Sigmoid colon (tissue), 7 donors: ENCODE measurements around the gene HARS1. TPM values are rescaled to one million over a fixed set of nuclear protein-coding genes. Genes with fewer than 3 reads are reported as not detected.

Experiments
- DNase-seq: peaks from one replicate; pipeline ENCODE4 v3.0.0-alpha.2; 2019
- H3K27ac ChIP-seq, 4 donors: fragments of 200-600 bp; sonication (generic); one replicate each; pipeline ENCODE4 v1.5.1; 2016 to 2019; ENCODE audit warnings: mild to moderate bottlenecking in 1 of 4
- H3K27me3 ChIP-seq, 3 donors: fragments of 200-600 bp; sonication (generic); one replicate each; pipeline ENCODE4 v1.5.1; 2019; ENCODE audit warnings: mild to moderate bottlenecking in 1 of 3
- H3K36me3 ChIP-seq, 4 donors: fragments of 200-600 bp; sonication (generic); one replicate each; pipeline ENCODE4 v1.5.1; 2016 to 2019
- H3K4me1 ChIP-seq, 4 donors: fragments of 200-600 bp; sonication (generic); one replicate each; pipeline ENCODE4 v1.5.1; 2017 to 2019
- H3K4me3 ChIP-seq, 4 donors: fragments of 200-600 bp; sonication (generic); one replicate each; pipeline ENCODE4 v1.5.1; 2017 to 2019; ENCODE audit warnings: mild to moderate bottlenecking in 2 of 4, moderate library complexity in 1 of 4
- H3K9me3 ChIP-seq, 4 donors: fragments of 200-600 bp in 3 of 4; sonication (generic) in 3 of 4; one replicate each; pipeline versions ENCODE4 v1.5.1 to v1.6.1; 2013 to 2019
- EP300 ChIP-seq, 4 donors: sonication (generic); formaldehyde crosslinking; IDR thresholded peaks; one replicate each; pipeline ENCODE4 v1.6.1; 2017; ENCODE audit warnings: antibody characterized with exemption in 4 of 4
- POLR2A ChIP-seq, 2 donors: fragments of 450-650 bp; IDR thresholded peaks; one replicate each; pipeline ENCODE4 v1.6.1; 2016; ENCODE audit warnings: antibody characterized with exemption in 2 of 2, mild to moderate bottlenecking in 2 of 2, moderate library complexity in 2 of 2
- POLR2AphosphoS5 ChIP-seq, 4 donors: sonication (generic); formaldehyde crosslinking; IDR thresholded peaks; one replicate each; pipeline ENCODE4 v1.6.1; 2017; ENCODE audit warnings: antibody characterized with exemption in 4 of 4
- WGBS, 2 donors: extraction: QIAGEN DNeasy Blood & Tissue Kit; methylation state at CpG; one replicate each; pipeline ENCODE4 v1.1.7; 2013; 5-methylcytosine and 5-hydroxymethylcytosine counted together
- intact Hi-C: fragments of 100-400 bp; cut with DNase I; formaldehyde crosslinking; loops from one replicate; pipeline ENCODE4 v1.15.1; 2023
- polyA plus RNA-seq, 3 donors: library from polyadenylated mRNA; stranded (reverse); fragments of 200-250 nt; gene quantifications; one replicate each; pipeline ENCODE4 v1.2.3, GENCODE V29; 2013
- total RNA-seq, 4 donors: library from RNA; depleted of rRNA; stranded (reverse); fragments of >200 nt; gene quantifications; one replicate each; pipeline ENCODE4 v1.1.0, GENCODE V29; 2016
- TF ChIP-seq, protein P1 (sequence below), 4 experiments: fragments of 450-650 bp in 3 of 4; fragments of 200-600 bp in 1 of 4; IDR thresholded peaks; one replicate each; pipeline ENCODE4 v1.5.1; 2016 to 2019; ENCODE audit warnings: antibody characterized with exemption in 4 of 4, mild to moderate bottlenecking in 3 of 4, moderate library complexity in 2 of 4
- donor health status: healthy with polysubstance abuse.
- donor health status: Bipolar disorder and iron deficiency.
- donor health status: healthy.

HARS1 gene, protein sequence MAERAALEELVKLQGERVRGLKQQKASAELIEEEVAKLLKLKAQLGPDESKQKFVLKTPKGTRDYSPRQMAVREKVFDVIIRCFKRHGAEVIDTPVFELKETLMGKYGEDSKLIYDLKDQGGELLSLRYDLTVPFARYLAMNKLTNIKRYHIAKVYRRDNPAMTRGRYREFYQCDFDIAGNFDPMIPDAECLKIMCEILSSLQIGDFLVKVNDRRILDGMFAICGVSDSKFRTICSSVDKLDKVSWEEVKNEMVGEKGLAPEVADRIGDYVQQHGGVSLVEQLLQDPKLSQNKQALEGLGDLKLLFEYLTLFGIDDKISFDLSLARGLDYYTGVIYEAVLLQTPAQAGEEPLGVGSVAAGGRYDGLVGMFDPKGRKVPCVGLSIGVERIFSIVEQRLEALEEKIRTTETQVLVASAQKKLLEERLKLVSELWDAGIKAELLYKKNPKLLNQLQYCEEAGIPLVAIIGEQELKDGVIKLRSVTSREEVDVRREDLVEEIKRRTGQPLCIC
- total RNA-seq (10 to 100 TPM; 35.2 to 54.2 (median 43.5) TPM), polyA plus RNA-seq (10 to 100 TPM; 35.4 to 60.2 (median 39.8) TPM)

DNA sequence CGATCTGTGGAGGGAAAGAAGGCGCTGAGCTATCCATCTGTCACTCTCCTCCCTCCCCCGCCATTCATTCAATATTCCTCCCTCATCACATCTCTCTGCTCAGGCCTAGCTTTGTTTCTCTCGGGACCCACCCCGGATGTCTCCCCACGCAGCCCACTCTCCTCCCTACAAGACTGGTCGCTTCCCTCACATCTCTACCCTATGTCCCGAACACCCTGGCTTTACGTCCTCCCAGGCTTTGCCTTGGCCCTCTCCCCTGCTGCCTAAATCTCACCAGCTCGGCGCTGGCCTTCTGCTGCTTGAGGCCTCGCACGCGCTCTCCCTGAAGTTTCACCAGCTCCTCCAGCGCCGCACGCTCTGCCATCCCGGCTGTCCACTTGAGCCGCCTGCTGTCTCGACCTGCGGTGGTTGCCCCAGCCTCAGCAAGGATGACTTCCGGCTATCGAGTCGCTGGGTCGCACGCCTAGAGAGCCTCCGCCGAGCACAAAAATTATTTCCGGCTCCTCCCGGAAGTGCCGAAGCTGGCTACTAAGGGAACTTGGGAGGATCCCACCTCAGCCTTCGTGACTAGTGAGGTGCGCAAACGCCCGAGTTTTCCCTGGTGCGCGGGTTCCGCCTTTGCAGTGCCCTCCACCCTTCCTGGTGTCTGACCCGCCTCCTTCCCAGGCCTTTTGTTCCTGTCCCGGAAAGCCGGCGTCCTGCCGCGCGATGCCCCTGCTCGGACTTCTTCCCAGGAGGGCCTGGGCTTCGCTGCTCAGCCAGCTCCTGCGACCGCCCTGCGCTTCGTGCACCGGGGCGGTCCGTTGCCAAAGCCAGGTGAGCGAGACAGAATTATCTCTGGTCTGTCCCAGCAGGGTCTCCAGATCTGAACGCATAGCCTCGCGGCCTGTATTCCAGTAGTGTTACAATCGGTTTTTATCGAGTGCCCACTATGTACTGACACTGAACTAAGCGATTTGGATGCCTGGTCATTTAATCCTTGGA lies at the start of gene HARS1, which contains the start of gene HARS2:
HARS1 (minus strand) TSS at position 430 of the 984 bp plus-strand sequence; CDS start at position 364, 66 bp downstream.
HARS2 (plus strand) TSS at position 515 of the 984 bp plus-strand sequence; CDS start at position 709, 194 bp downstream.
- peaks cover 0 to 35% (median 26%) of the 10 kb centered on the region in 4 donors for H3K4me1 ChIP-seq
- intact Hi-C loops: loop anchor here (2.0 to 5.0 kb wide), 4 partner anchors 26 to 289 kb away; partner anchors contain the start of genes ANKHD1, EIF4EBP3, IK and NDUFA2
- WGBS, 2 donors: 0 to 1% methylated on average over 61 of the region's 61 CpGs

DNA sequence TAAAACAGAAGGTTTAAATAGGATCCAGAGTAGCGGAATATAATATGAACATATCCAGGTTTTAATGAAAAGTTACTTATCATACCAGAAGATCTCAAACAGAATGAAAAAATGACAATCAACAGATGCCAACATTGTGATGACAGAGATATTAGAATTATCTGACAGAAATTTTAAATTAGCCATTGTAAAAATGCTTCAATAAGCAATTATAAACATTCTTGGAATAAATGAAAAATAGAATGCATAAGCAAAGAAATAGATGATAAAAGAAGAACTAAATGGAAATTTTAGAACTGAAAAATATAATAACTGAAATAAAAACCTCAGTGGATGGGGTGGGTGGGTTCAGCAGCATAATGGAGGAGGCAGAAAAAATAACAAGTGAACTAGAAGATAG lies 46.3 kb upstream of the HARS1 start:
- Histone ChIP-seq H3K27ac (no peak overlapping the region), H3K4me3 (no peak overlapping the region), H3K9me3 (no peaks in the 10 kb centered on the region), H3K4me1 (no peaks in the 10 kb centered on the region), H3K27me3 (peaks cover 0 to 7% (median 0%) of the 10 kb centered on the region in 3 donors), H3K36me3 (no peaks in the 10 kb centered on the region)
- intact Hi-C loops: no loop called here
- TF ChIP-seq, protein P1, sequence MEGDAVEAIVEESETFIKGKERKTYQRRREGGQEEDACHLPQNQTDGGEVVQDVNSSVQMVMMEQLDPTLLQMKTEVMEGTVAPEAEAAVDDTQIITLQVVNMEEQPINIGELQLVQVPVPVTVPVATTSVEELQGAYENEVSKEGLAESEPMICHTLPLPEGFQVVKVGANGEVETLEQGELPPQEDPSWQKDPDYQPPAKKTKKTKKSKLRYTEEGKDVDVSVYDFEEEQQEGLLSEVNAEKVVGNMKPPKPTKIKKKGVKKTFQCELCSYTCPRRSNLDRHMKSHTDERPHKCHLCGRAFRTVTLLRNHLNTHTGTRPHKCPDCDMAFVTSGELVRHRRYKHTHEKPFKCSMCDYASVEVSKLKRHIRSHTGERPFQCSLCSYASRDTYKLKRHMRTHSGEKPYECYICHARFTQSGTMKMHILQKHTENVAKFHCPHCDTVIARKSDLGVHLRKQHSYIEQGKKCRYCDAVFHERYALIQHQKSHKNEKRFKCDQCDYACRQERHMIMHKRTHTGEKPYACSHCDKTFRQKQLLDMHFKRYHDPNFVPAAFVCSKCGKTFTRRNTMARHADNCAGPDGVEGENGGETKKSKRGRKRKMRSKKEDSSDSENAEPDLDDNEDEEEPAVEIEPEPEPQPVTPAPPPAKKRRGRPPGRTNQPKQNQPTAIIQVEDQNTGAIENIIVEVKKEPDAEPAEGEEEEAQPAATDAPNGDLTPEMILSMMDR (IDR thresholded peaks at IDR 0.05): no peak
- TF ChIP-seq POLR2AphosphoS5 (IDR thresholded peaks at IDR 0.05) (no peak), EP300 (IDR thresholded peaks at IDR 0.05) (no peak), POLR2A (IDR thresholded peaks at IDR 0.05) (no peak)
- no peak for DNase-seq
- 74 to 83% methylated on average over 1 of the region's 1 CpG for WGBS, 2 donors

More for the DNA sequence above, at the start of gene HARS1, which contains the start of gene HARS2:
- peaks cover 8 to 51% (median 27%) of the 10 kb centered on the region in 4 donors for H3K36me3 ChIP-seq
- peak; percentile 93 for DNase-seq
- H3K4me3 ChIP-seq: peak within 1 kb of the TSS; percentile 48 to 87 (median 76)
- peak within 1 kb of the TSS; percentile 80 to 88 (median 83) for H3K27ac ChIP-seq
- peak; percentile 44 to 61 for TF ChIP-seq POLR2A (IDR thresholded peaks at IDR 0.05)
- no peak for TF ChIP-seq EP300 (IDR thresholded peaks at IDR 0.05)
- TF ChIP-seq POLR2AphosphoS5 (IDR thresholded peaks at IDR 0.05): peak; percentile 40 to 84 (median 74)
- H3K27me3 ChIP-seq: no peaks in the 10 kb centered on the region
- H3K9me3 ChIP-seq: no peaks in the 10 kb centered on the region

DNA sequence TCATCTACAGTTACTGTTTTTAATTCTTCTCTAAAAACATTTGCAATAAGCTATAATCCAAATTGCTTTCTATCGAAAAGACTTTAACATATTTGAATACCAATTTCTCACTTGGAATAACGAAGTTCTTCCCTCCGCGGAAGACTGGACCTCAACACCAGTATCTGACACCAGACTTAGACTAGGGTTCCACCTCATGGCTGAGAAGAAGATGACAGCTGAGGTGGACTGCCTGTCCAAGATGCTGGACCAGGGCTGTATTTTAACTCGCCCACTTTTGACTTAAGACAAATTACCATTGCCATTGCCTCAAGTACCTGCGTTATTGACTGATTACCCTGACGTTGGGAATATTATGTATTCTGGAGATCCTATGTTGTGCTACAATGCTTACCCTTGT lies 43.2 kb upstream of the HARS1 start:
- WGBS, 2 donors: 60 to 61% methylated on average over 7 of the region's 7 CpGs
- no peak for TF ChIP-seq POLR2A (IDR thresholded peaks at IDR 0.05)
- TF ChIP-seq, protein P1 (IDR thresholded peaks at IDR 0.05): peak in 1 of 4 experiments; percentile 28
- no peak overlapping the region for H3K4me3 ChIP-seq
- no peaks in the 10 kb centered on the region for H3K4me1 ChIP-seq
- H3K9me3 ChIP-seq: no peaks in the 10 kb centered on the region
- no peak for DNase-seq
- peaks cover 0 to 7% (median 0%) of the 10 kb centered on the region in 3 donors for H3K27me3 ChIP-seq
- H3K36me3 ChIP-seq: no peaks in the 10 kb centered on the region
- no peak overlapping the region for H3K27ac ChIP-seq
- intact Hi-C loops: no loop called here

DNA sequence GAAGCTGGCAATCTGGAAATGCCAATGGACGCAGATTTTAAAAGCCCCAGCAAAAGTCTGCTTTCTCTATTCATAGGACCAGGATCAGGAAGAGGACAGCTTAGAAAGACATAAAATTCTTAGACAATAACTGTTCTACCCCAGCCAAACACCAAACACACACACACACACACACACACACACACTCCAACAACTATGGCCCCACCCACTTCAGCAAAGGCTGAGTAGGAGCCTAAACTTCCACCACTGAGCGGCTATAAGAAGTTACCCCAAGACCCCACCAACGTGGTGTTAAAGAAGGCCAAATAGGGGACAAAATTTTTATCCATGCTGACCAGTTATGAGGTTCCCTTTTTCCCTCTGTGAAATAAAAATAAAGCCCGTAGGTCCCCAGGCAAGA lies 41.9 kb upstream of the HARS1 start:
- peaks cover 0 to 15% (median 0%) of the 10 kb centered on the region in 3 donors for H3K27me3 ChIP-seq
- H3K9me3 ChIP-seq: no peaks in the 10 kb centered on the region
- no peak overlapping the region for H3K4me3 ChIP-seq
- TF ChIP-seq POLR2AphosphoS5 (IDR thresholded peaks at IDR 0.05) (no peak), POLR2A (IDR thresholded peaks at IDR 0.05) (no peak), EP300 (IDR thresholded peaks at IDR 0.05) (no peak)
- TF ChIP-seq, protein P1 (IDR thresholded peaks at IDR 0.05): no peak
- H3K36me3 ChIP-seq: no peaks in the 10 kb centered on the region
- WGBS, 2 donors: 70 to 72% methylated on average over 4 of the region's 4 CpGs
- H3K4me1 ChIP-seq: no peaks in the 10 kb centered on the region
- intact Hi-C loops: no loop called here
- no peak overlapping the region for H3K27ac ChIP-seq
- DNase-seq: no peak
